Mesendoderm (in vitro differentiated cells): Measurements from ENCODE around the gene FAM131C. TPM values are rescaled to one million over a fixed set of nuclear protein-coding genes. Genes with fewer than 3 reads are reported as not detected.

ENCODE experiments used
- DNase-seq: peaks from one replicate; pipeline ENCODE4 v3.0.0; 2013
- H2AK5ac ChIP-seq: 2 replicates; pipeline ENCODE4 v1.6.1; 2013; ENCODE audit warnings: low read length, inconsistent platforms
- H2BK120ac ChIP-seq: 2 replicates; pipeline ENCODE4 v1.6.1; 2013; ENCODE audit warnings: low read depth, mild to moderate bottlenecking, low read length, moderate library complexity, mixed read lengths
- H2BK15ac ChIP-seq: replicated peaks from 2 replicates; pipeline ENCODE4 v1.6.1; 2013; ENCODE audit warnings: low read depth, mild to moderate bottlenecking, moderate library complexity
- H2BK5ac ChIP-seq: 2 replicates; pipeline ENCODE4 v1.6.1; 2013; ENCODE audit warnings: low read length, inconsistent platforms
- H3K18ac ChIP-seq: 2 replicates; pipeline ENCODE4 v1.6.1; 2013; ENCODE audit warnings: mild to moderate bottlenecking, low read length, mixed read lengths
- H3K23ac ChIP-seq: one replicate; pipeline ENCODE4 v1.6.1; 2013; ENCODE audit warnings: low read length
- H3K27ac ChIP-seq: 2 replicates; pipeline ENCODE4 v1.5.1; 2013; ENCODE audit warnings: low read depth, mild to moderate bottlenecking, inconsistent platforms, low read length, moderate library complexity
- H3K27me3 ChIP-seq: 2 replicates; pipeline ENCODE4 v1.6.1; 2013; ENCODE audit warnings: low read length, control low read depth, mild to moderate bottlenecking, inconsistent platforms; ENCODE audit not compliant: insufficient read depth, poor library complexity
- H3K36me3 ChIP-seq: 2 replicates; pipeline ENCODE4 v1.6.1; 2013; ENCODE audit warnings: low read length, inconsistent platforms; ENCODE audit not compliant: control insufficient read depth, insufficient read depth
- H3K4ac ChIP-seq: one replicate; pipeline ENCODE4 v1.6.1; 2013; ENCODE audit warnings: low read depth, mild to moderate bottlenecking, low read length, moderate library complexity
- H3K4me1 ChIP-seq: 2 replicates; pipeline ENCODE4 v1.6.1; 2013; ENCODE audit warnings: low read depth, low read length, inconsistent platforms; ENCODE audit not compliant: control insufficient read depth
- H3K4me2 ChIP-seq: 2 replicates; pipeline ENCODE4 v1.6.1; 2013; ENCODE audit warnings: low read length
- H3K4me3 ChIP-seq: 2 replicates; pipeline ENCODE4 v1.5.1; 2013; ENCODE audit warnings: mild to moderate bottlenecking, low read length
- H3K56ac ChIP-seq: one replicate; pipeline ENCODE4 v1.6.1; 2013; ENCODE audit warnings: low read length
- H3K79me1 ChIP-seq: 2 replicates; pipeline ENCODE4 v1.6.1; 2013; ENCODE audit warnings: low read length, inconsistent platforms
- H3K79me2 ChIP-seq: 2 replicates; pipeline ENCODE4 v1.6.1; 2013; ENCODE audit warnings: mild to moderate bottlenecking, low read length; ENCODE audit not compliant: control insufficient read depth, insufficient read depth
- H3K9ac ChIP-seq: 2 replicates; pipeline ENCODE4 v1.6.1; 2013; ENCODE audit warnings: low read length, inconsistent platforms
- H4K5ac ChIP-seq: one replicate; pipeline ENCODE4 v1.6.1; 2013; ENCODE audit warnings: low read length
- H4K8ac ChIP-seq: one replicate; pipeline ENCODE4 v1.6.1; 2013; ENCODE audit warnings: low read depth, mild to moderate bottlenecking, control low read depth, low read length, moderate library complexity
- WGBS: extraction: QIAGEN DNeasy Blood & Tissue Kit; methylation state at CpG from one replicate; pipeline ENCODE4 v1.1.7; 2013; ENCODE audit warnings: low lambda C conversion rate, missing lambda C conversion rate; ENCODE audit not compliant: insufficient coverage; ENCODE audit errors: extremely low coverage; 5-methylcytosine and 5-hydroxymethylcytosine counted together
- polyA plus RNA-seq, 2 experiments: library from polyadenylated mRNA; stranded (reverse); fragments of 200-250 nt; gene quantifications; one replicate each; pipeline ENCODE4 v1.2.3, GENCODE V29; 2013

Gene FAM131C
- 0.25 TPM for polyA plus RNA-seq (2013, experiment 1 of 2)
- 0.20 TPM for polyA plus RNA-seq (2013, experiment 2 of 2)

- no peak within 1 kb of the TSS for H4K8ac ChIP-seq
- peak within 1 kb of the TSS; percentile 78 for H3K4me2 ChIP-seq
- H2AK5ac ChIP-seq, result no peak within 1 kb of the TSS
- WGBS, result no CpG with 5 or more reads among the region's 54 CpGs
- H3K9ac ChIP-seq, result peak within 1 kb of the TSS; percentile 49
- H2BK120ac ChIP-seq, result no peak within 1 kb of the TSS
- H2BK15ac ChIP-seq, result no peak within 1 kb of the TSS
- H3K27ac ChIP-seq, result no peak within 1 kb of the TSS
- no peaks in the 10 kb centered on the region for H3K4me1 ChIP-seq
- H3K79me1 ChIP-seq, result no peaks in the 10 kb centered on the region
- no peaks in the 10 kb centered on the region for H3K79me2 ChIP-seq
- no peak for DNase-seq
- H3K4me3 ChIP-seq, result no peak within 1 kb of the TSS
- no peak within 1 kb of the TSS for H3K4ac ChIP-seq
- no peak within 1 kb of the TSS for H3K18ac ChIP-seq
- H4K5ac ChIP-seq, result no peak within 1 kb of the TSS
- no peaks in the 10 kb centered on the region for H3K27me3 ChIP-seq
- H3K23ac ChIP-seq, result peak within 1 kb of the TSS; percentile 24
- no peak within 1 kb of the TSS for H2BK5ac ChIP-seq
- H3K56ac ChIP-seq, result peak within 1 kb of the TSS; percentile 60
- H3K36me3 ChIP-seq, result no peaks in the 10 kb centered on the region
Measured at GRCh38 chr1:16073490-16074119, at the start of gene FAM131C. TSS of gene FAM131C (minus strand) at chr1:16073651. CDS start at chr1:16073442, 209 bp downstream.

- peaks cover 5% of the 10 kb centered on the region for H3K79me1 ChIP-seq
- H3K9ac ChIP-seq, result no peak overlapping the region
- H2BK15ac ChIP-seq, result no peak overlapping the region
- H4K8ac ChIP-seq, result no peak overlapping the region
- no peak overlapping the region for H2BK5ac ChIP-seq
- no peak overlapping the region for H3K4me3 ChIP-seq
- no peak overlapping the region for H4K5ac ChIP-seq
- H3K4me1 ChIP-seq, result peaks cover 5% of the 10 kb centered on the region
- peak overlapping the region; percentile 3 for H3K27ac ChIP-seq
- DNase-seq, result no peak
- no peak overlapping the region for H3K4me2 ChIP-seq
- H3K4ac ChIP-seq, result no peak overlapping the region
- no peaks in the 10 kb centered on the region for H3K79me2 ChIP-seq
- WGBS, result no CpG with 5 or more reads among the region's 6 CpGs
- H3K18ac ChIP-seq, result no peak overlapping the region
- no peak overlapping the region for H2BK120ac ChIP-seq
- no peak overlapping the region for H3K56ac ChIP-seq
- no peak overlapping the region for H3K23ac ChIP-seq
- no peak overlapping the region for H2AK5ac ChIP-seq
- no peaks in the 10 kb centered on the region for H3K27me3 ChIP-seq
- peaks cover 24% of the 10 kb centered on the region for H3K36me3 ChIP-seq
Measured at GRCh38 chr1:16122916-16123315, 49.5 kb upstream of the FAM131C start.

- H3K27me3 ChIP-seq, result no peaks in the 10 kb centered on the region
- H3K36me3 ChIP-seq, result peaks cover 20% of the 10 kb centered on the region
- H3K4ac ChIP-seq, result no peak overlapping the region
- no peak overlapping the region for H2BK5ac ChIP-seq
- DNase-seq, result peak; percentile 92
- H2AK5ac ChIP-seq, result no peak overlapping the region
- H4K5ac ChIP-seq, result no peak overlapping the region
- no peak overlapping the region for H2BK15ac ChIP-seq
- H3K18ac ChIP-seq, result no peak overlapping the region
- H3K27ac ChIP-seq, result peak overlapping the region; percentile 31
- peaks cover 5% of the 10 kb centered on the region for H3K79me1 ChIP-seq
- H3K23ac ChIP-seq, result no peak overlapping the region
- H3K4me2 ChIP-seq, result no peak overlapping the region
- WGBS, result no CpG with 5 or more reads among the region's 4 CpGs
- H3K79me2 ChIP-seq, result no peaks in the 10 kb centered on the region
- no peak overlapping the region for H2BK120ac ChIP-seq
- H3K4me1 ChIP-seq, result peaks cover 5% of the 10 kb centered on the region
- H3K9ac ChIP-seq, result no peak overlapping the region
- H3K4me3 ChIP-seq, result no peak overlapping the region
- H4K8ac ChIP-seq, result no peak overlapping the region
- peak overlapping the region; percentile 59 for H3K56ac ChIP-seq
Measured at GRCh38 chr1:16122350-16122881, 49.0 kb upstream of the FAM131C start.

GRCh38 chr1:16120940-16121410 is 47.5 kb upstream of the FAM131C start:
- Histone ChIP-seq H3K27me3 (no peaks in the 10 kb centered on the region), H3K4me3 (no peak overlapping the region), H2BK15ac (no peak overlapping the region), H3K4me2 (no peak overlapping the region), H3K56ac (no peak overlapping the region), H3K9ac (no peak overlapping the region), H2AK5ac (no peak overlapping the region), H3K18ac (no peak overlapping the region), H3K4me1 (peaks cover 11% of the 10 kb centered on the region), H3K79me1 (no peaks in the 10 kb centered on the region), H2BK5ac (no peak overlapping the region), H4K5ac (no peak overlapping the region), H3K4ac (no peak overlapping the region), H3K36me3 (peaks cover 12% of the 10 kb centered on the region), H3K27ac (no peak overlapping the region), H2BK120ac (no peak overlapping the region), H3K79me2 (no peaks in the 10 kb centered on the region), H3K23ac (no peak overlapping the region), H4K8ac (no peak overlapping the region)
- WGBS, result no CpG with 5 or more reads among the region's 4 CpGs
- no peak for DNase-seq

- H3K36me3 ChIP-seq, result peaks cover 10% of the 10 kb centered on the region
- H3K27ac ChIP-seq, result peak overlapping the region; percentile 14
- no peak overlapping the region for H3K9ac ChIP-seq
- H3K79me2 ChIP-seq, result no peaks in the 10 kb centered on the region
- no peak overlapping the region for H2BK5ac ChIP-seq
- H3K4me2 ChIP-seq, result no peak overlapping the region
- no peak overlapping the region for H3K4ac ChIP-seq
- DNase-seq, result peak; percentile 76
- no peak overlapping the region for H4K8ac ChIP-seq
- H2BK15ac ChIP-seq, result no peak overlapping the region
- no peak overlapping the region for H3K18ac ChIP-seq
- H3K4me1 ChIP-seq, result peaks cover 13% of the 10 kb centered on the region
- no CpG with 5 or more reads among the region's 1 CpG for WGBS
- peak overlapping the region; percentile 6 for H3K56ac ChIP-seq
- H4K5ac ChIP-seq, result no peak overlapping the region
- no peak overlapping the region for H3K4me3 ChIP-seq
- no peaks in the 10 kb centered on the region for H3K27me3 ChIP-seq
- no peaks in the 10 kb centered on the region for H3K79me1 ChIP-seq
- H3K23ac ChIP-seq, result no peak overlapping the region
- peak overlapping the region; percentile 55 for H2AK5ac ChIP-seq
- H2BK120ac ChIP-seq, result no peak overlapping the region
Measured at GRCh38 chr1:16120407-16120806, 47.0 kb upstream of the FAM131C start.
